Suppressor macrophage (primary cell): ENCODE data around the gene GADD45GIP1.
"Not testable (repeated sequence)": the region's sequence is repeated elsewhere in the genome, so short reads cannot be mapped to it uniquely, and the experiment has no call there.

Experiments used
- DNase-seq, 4 experiments: peaks; one replicate each; pipeline ENCODE4 v3.0.0-alpha.2; 2020 to 2022

Gene GADD45GIP1

DNA sequence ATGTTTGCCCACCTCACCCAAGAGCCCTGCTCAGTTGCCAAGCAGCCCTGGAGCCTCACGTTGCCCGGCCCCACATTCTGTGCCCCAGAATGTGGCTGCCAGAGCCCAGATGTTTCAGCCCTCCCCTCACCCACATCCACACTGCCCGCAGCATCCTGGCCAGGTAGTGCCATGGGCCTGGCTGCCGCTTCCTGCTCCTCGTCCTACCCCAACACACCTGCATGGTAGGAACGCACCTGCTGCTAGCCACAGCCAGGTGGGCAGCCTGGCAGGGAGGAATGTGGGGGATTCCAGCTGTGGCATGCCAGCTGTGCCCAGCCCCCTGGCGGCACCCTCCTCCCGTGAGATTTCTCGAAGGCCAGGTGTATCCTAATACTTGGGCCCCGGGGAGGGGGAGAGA lies 30.8 kb upstream of the GADD45GIP1 start:
- no peak for DNase-seq

GRCh38 chr19:12987190-12987589 lies 30.2 kb upstream of the GADD45GIP1 start:
- no peak for DNase-seq

DNA sequence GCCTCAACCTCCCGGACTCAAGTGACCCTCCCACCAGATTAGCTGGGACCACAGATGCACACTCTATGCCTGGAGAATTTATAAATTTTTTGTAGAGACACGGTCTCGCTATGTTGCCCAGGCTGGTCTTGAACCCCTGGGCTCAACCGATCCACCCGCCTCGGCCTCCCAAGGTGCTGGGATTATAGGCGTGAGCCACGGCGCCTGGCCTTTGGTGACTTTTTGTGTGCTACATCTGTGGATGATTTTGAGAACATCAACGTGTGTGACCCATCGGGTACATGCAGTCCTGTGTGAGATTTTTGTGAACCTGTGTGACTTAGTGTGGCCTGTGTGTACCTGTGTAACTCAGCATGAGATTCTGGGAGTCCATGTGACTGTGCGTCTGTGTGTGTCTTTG lies 29.7 kb upstream of the GADD45GIP1 start:
- DNase-seq, result no peak

GRCh38 chr19:12985049-12985776 lies 28.2 kb upstream of the GADD45GIP1 start:
- DNase-seq, result peak; percentile 8 to 49 (median 16)

- DNase-seq, result no peak
Observed at GRCh38 chr19:12984683-12985048, 27.6 kb upstream of the GADD45GIP1 start.

DNA sequence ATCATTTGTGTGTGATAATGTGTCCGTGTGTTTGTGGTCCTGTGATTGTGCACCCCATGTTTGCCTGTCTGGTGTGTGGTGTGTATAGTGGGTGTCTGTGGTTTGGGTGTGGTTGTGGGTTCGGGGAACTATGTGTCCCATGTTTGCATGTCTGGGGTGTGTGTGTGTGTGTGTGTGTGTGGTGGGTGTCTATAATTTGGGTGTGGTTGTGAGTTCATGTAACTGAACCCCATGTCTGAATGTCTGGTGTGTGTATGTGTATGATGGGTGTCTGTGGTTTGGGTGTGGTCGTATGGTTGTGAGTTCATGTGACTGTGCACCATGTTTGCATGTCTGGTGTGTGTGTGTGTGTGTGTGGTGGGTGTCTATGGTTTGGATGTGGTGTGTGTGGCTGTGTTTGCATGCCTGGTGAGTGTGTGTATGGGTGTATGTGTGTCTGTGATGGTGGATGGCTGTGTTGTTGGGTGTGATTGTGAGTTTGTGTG lies 27.2 kb upstream of the GADD45GIP1 start:
- DNase-seq, result no peak

DNA sequence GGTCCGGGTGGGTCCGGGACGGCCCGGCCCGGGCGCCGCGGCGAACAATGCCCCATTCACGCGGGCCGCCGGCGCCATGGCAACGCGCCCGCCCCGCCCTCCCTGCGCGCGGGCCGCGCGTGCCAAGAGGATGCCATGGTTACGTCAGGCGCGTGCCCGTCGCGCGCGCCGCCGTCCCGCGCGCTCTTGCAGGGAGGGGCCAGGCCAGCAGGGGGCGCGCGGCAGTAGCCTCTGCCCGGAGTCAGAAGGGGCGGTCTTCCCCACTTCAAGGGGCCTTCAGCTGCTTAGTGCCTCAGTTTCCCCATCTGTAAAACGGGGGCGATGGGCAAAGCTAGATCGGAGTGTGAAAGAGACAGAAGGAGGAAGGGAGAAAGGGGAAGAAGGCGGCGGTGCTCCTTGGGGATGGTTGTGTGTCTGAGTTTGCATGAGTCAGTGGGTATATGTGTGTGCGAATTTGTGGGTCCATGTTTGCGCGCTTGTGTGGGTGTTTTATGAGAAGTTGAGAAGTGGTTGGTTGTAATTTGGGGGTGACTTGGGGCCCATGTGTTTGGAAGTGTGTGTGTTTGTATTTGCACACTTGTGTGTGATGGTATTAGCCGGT lies 26.6 kb upstream of the GADD45GIP1 start:
- DNase-seq, result peak; percentile 73 to 92 (median 86)

- DNase-seq, result no peak
Observed at GRCh38 chr19:12983091-12983490, 26.1 kb upstream of the GADD45GIP1 start.

DNA sequence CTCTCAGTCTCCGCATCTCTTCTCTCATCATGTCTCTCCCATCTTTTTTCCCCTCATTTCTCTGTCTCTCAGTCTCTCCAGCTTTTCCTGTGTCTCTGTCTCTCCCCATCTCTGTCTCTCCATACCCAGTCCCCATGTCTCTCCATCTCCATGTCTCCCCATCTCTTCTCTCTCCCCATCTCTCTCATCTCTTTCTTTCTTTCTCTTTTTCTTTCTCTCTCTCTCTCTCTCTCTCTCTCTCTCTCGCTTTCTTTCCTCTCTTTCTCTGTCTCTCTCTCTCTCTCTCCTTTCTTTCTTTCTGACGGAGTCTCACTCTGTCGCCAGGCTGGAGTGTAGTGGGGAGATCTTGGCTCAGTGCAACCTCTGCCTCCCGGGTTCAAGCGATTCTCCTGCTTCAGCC lies 25.6 kb upstream of the GADD45GIP1 start:
- DNase-seq, result no peak

- no peak for DNase-seq
Observed at GRCh38 chr19:12979974-12980373, 23.0 kb upstream of the GADD45GIP1 start.

DNA sequence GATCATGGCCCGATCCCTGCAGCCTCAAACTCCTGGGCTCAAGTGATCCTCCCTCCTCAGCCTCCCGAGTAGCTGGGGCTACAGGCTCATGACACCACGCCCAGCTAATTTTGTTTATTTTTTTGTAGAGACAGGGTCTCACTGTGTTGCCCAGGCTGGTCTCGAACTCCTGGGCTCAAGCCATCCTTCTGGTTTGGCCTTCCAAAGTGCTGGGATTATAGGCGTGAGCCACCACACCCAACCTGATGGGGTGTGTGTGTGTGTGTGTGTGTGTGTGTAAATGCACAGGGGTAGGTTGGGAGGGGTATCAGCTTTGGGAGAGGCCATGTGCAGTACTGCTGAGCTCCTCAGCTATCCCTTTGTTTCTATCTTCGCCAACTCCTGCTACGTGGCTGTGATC lies 19.1 kb upstream of the GADD45GIP1 start:
- DNase-seq, result not testable (repeated sequence)

DNA sequence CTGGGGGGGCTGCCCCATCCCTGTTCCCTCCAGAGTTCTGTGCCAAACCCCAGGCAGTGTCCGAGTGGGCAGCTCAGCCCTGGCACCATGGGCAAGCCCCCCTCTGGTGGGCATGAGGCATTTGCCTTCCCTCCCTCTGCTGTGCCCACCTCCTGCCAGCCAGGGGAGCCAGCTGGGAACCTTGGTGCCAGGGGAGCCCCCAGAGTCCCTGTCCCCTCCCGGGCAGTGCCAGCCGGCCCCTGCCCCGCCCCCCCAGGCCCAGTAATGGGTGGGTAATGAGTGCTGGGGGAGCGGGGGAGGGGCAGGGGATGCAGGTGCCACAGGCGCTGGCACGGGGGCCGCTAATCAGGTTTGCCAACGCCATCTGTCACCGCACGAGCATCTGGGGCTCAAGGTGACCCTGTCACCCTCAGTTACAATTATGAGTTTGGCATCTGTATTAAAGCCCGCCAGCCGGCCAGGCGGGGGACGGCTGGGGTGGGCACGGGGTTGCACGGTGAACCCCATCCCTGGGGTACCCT lies 18.3 kb upstream of the GADD45GIP1 start:
- DNase-seq, result no peak

- no peak for DNase-seq
Observed at GRCh38 chr19:12974301-12975220, 17.5 kb upstream of the GADD45GIP1 start.

GRCh38 chr19:12973236-12973635 lies 16.2 kb upstream of the GADD45GIP1 start:
- DNase-seq, result no peak

DNA sequence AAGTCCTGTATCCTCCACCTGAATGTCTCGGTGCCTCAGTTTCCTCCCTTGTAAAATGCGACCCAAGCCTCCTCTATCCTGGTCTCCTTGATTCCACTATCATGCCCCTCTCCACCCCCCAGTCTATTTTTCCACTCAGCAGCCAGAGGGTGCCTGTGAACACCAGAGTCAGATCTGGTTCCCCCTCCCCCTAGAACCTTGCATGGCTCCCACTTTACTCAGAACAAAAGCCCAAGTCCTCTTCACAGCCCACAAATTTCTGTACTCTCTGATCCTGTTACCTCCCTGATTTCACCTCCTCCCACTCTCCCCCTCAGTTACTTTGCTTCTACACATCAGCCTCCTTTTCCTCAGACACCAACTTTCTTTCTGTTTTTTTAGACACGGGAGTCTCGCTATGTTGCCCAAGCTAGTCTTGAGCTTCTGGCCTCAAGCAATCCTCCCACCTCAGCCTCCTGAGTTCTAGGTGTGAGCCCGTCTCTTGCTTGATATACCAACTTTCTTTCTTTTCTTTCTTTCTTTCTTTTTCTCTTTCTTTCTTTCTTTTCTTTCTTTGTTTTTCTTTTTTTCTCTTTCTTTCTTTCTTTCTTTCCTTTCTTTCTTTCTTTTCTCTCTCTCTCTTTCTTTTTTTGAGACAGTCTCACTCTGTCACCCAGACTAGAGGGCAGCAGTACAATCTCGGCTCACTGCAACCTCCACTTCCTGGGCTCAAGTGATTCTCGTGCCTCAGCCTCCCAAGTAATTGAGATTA lies 13.2 kb upstream of the GADD45GIP1 start:
- no peak for DNase-seq

DNA sequence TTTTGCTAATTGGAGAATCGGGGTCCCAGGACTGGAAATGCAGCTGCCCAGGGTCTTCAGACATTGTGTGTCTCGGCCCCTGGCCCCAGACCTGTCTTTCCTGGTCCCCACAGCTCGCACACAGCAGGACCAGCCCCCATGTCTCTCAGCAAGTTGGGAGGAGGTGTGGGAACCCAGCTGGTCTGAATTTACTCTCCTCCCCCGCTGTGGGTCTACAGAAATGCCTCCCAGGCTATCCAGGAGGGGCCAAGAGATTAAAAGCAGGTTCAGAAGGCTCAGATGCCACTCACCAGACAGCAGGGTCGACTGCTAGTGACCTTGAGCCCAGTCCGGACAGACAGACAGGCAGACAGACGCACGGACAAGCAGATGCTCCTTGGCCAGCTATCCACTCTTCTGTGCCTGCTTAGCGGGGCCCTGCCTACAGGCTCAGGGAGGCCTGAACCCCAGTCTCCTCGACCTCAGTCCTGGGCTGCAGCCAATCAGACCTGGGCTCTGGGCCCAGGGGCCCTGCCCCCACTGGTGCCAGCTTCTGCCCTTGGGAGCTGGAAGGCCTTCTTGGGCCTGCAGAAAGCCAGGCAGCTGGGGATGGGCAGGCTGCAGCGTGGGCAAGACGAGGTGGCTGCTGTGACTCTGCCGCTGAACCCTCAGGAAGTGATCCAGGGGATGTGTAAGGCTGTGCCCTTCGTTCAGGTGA lies 12.4 kb upstream of the GADD45GIP1 start, which contains the start of gene DAND5:
Gene DAND5, plus strand, starts transcription at position 285 of the 697 bp plus-strand sequence. Its CDS starts 85 bp downstream, at position 370.
- DNase-seq, result no peak

DNA sequence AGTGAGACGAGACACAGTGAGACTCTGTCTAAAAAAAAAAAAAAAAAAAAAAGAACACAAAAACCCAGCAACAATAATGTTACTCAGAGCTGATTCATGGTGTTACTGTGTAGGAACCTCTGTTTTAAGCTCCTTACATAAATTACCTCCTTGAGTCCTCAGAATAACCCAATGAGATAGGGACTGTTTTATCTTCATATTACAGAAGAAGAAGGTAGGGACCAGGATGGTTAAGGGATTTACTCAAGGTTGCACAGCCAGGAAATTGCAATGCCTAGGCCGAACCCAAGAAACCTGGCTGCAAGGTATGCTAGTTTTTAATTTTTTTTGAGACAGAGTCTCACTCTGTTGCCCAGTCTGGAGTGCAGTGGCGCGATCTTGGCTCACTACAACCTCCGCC lies 10.9 kb upstream of the GADD45GIP1 start:
- no peak for DNase-seq

- no peak for DNase-seq
Observed at GRCh38 chr19:12965812-12966135, 8.8 kb upstream of the GADD45GIP1 start.

DNA sequence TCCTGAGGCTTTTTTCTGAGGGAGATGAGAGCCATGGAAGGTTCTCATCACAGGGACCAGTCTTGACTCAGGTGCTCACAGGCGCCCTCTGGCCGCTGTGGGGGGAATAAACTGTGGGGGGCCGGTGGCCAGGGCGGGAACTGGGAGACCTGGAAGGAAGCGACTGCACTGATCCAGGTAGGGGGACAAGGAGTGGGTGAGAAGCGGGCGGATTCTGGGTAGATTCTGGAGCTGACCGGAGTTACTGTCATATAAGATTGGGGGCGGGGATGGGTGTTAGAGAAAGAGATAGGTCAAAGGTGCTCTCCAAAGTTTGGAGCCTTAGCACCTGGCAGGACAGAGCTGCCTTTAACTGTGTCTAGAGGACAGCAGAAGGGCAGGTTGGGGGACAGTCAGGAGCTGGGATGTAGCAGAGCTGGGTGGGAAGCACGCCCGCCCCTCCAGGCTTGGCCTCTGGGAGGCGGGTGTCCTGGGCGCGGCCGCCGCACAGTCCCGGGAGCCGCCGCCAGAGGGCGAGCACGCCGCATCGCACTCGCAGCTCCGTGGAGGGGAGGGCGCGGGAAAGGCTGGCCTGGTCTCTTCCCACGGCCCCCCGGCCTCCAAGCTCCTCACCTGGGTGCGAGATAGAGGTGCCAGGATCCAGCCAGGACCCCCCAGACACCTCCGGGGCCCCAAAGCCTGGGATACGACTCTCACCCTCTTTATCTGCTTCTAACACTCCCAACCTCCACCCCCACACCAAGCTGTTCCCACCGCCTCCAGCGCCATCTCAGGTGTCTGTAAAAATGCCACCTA lies 8.2 kb upstream of the GADD45GIP1 start:
- DNase-seq, result peak; percentile 80 to 90 (median 88)

DNA sequence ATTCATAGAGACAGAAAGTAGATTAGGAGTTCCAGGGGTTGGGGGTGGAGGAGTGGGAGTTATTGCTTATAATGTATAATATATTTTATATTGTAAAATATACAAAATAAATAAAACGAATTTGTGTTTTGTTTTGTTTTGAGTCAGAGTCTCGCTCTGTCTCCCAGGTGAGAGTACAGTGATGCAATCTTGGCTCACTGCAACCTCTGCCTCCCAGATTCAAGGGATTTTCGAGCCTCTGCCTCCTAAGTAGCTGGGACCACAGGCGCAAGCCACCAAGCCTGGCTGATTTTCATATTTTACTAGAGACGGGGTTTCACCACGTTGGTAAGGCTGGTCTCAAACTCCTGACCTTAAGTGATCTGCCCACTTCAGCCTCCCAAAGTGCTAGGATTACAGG lies 2.5 kb upstream of the GADD45GIP1 start:
- no peak for DNase-seq
